SK-N-SH (cell line): ENCODE measurements around the gene PCNX4. TPM values are rescaled to one million over a fixed set of nuclear protein-coding genes. Genes with fewer than 3 reads are reported as not detected.

Experiments used
- CTCF ChIA-PET: fragments of 300-600, 350-600 bp; formaldehyde crosslinking; extraction: SDS; loops from one replicate; lab custom pipeline; 2021; lab: Yijun Ruan, JAX
- POLR2A ChIA-PET: fragments of 350-600 bp; sonication (Branson Sonifier 250); formaldehyde crosslinking; extraction: SDS; loops from one replicate; lab custom pipeline; 2020; ENCODE audit warnings: antibody characterized with exemption, inconsistent platforms; lab: Yijun Ruan, JAX
- DNase-seq: peaks from one replicate; pipeline ENCODE4 v3.0.0; 2012
- H2AFZ ChIP-seq: fragments of 200-600 bp; sonication (generic); 2 replicates; pipeline ENCODE4 v1.8.1; 2016; ENCODE audit warnings: antibody characterized with exemption, mild to moderate bottlenecking, low read depth
- H3F3A ChIP-seq: fragments of 200-600 bp; sonication (generic); replicated peaks from 2 replicates; pipeline ENCODE3; 2016; ENCODE audit warnings: antibody characterized with exemption, mild to moderate bottlenecking; ENCODE audit not compliant: insufficient read depth
- H3K27ac ChIP-seq, 2 experiments: fragments of 200-500 bp in 1 of 2; fragments of 200-600 bp in 1 of 2; sonication (Bioruptor generic) in 1 of 2; sonication (generic), shearing (Covaris generic) in 1 of 2; 2 replicates each; pipeline versions ENCODE4 v1.5.1 to v1.6.1; 2014 to 2016; ENCODE audit warnings: low read depth in 2 of 2, inconsistent platforms in 1 of 2, low read length in 1 of 2, mild to moderate bottlenecking in 1 of 2, mixed read lengths in 1 of 2
- H3K27me3 ChIP-seq: fragments of 200-600 bp; sonication (generic), shearing (Covaris generic); 2 replicates; pipeline ENCODE4 v1.6.1; 2016; ENCODE audit warnings: mixed run types; ENCODE audit not compliant: insufficient read depth
- H3K36me3 ChIP-seq, 2 experiments: fragments of 200-500 bp in 1 of 2; fragments of 200-600 bp in 1 of 2; sonication (Bioruptor generic) in 1 of 2; sonication (generic) in 1 of 2; replicated peaks in 1 of 2; 2 replicates each; pipeline versions ENCODE3 to v1.5.1; 2014 to 2016; ENCODE audit warnings: low read length in 1 of 2, mild to moderate bottlenecking in 1 of 2; ENCODE audit not compliant: insufficient read depth in 2 of 2, control insufficient read depth in 1 of 2
- H3K4me1 ChIP-seq, 2 experiments: fragments of 200-500 bp in 1 of 2; fragments of 200-600 bp in 1 of 2; sonication (Bioruptor generic) in 1 of 2; sonication (generic), shearing (Covaris generic) in 1 of 2; 2 replicates each; pipeline versions ENCODE4 v1.5.1 to v1.6.1; 2014 to 2016; ENCODE audit warnings: low read depth in 1 of 2, low read length in 1 of 2, mixed run types in 1 of 2; ENCODE audit not compliant: insufficient read depth in 2 of 2, control insufficient read depth in 1 of 2
- H3K4me2 ChIP-seq: fragments of 200-600 bp; sonication (generic), shearing (Covaris generic); 2 replicates; pipeline ENCODE4 v1.6.1; 2017; ENCODE audit warnings: mixed run types
- H3K4me3 ChIP-seq, 2 experiments: fragments of 200-500 bp in 1 of 2; fragments of 200-600 bp in 1 of 2; sonication (Bioruptor generic) in 1 of 2; sonication (generic), shearing (Covaris generic) in 1 of 2; 2 replicates each; pipeline versions ENCODE4 v1.5.1 to v1.8.1; 2014 to 2016; ENCODE audit warnings: low read depth in 2 of 2, inconsistent platforms in 1 of 2, low read length in 1 of 2, mild to moderate bottlenecking in 1 of 2, mixed read lengths in 1 of 2, moderate library complexity in 1 of 2
- H3K79me2 ChIP-seq: fragments of 200-600 bp; sonication (generic); 2 replicates; pipeline ENCODE4 v1.8.1; 2017; ENCODE audit warnings: mild to moderate bottlenecking; ENCODE audit not compliant: insufficient read depth
- H3K9ac ChIP-seq: fragments of 200-600 bp; sonication (generic); 2 replicates; pipeline ENCODE4 v1.6.1; 2017; ENCODE audit warnings: mixed run types
- H3K9me2 ChIP-seq: fragments of 200-600 bp; sonication (generic); 2 replicates; pipeline ENCODE4 v1.6.1; 2017; ENCODE audit warnings: mixed run types
- H3K9me3 ChIP-seq: fragments of 200-600 bp; sonication (generic); 2 replicates; pipeline ENCODE4 v1.6.1; 2017; ENCODE audit warnings: mixed run types, mild to moderate bottlenecking, moderate library complexity
- H4K20me1 ChIP-seq: fragments of 200-600 bp; sonication (generic); 2 replicates; pipeline ENCODE4 v1.6.1; 2017; ENCODE audit warnings: mild to moderate bottlenecking, mixed run types; ENCODE audit not compliant: insufficient read depth
- CTCF ChIP-seq: fragments of 200-600 bp; sonication (generic); IDR thresholded peaks from 2 replicates; pipeline ENCODE4 v1.6.1; 2017; ENCODE audit warnings: antibody characterized with exemption, mild to moderate bottlenecking, moderate library complexity
- ELF1 ChIP-seq: IDR thresholded peaks from 2 replicates; pipeline ENCODE4 v1.4.0; 2012
- EP300 ChIP-seq, 2 experiments: IDR thresholded peaks; 2 replicates each; pipeline versions ENCODE4 v1.4.0 to v1.6.1; 2012; ENCODE audit warnings: borderline replicate concordance in 1 of 2, low read depth in 1 of 2, low read length in 1 of 2
- EZH2phosphoT487 ChIP-seq: fragments of 200-600 bp; sonication (generic); IDR thresholded peaks from 2 replicates; pipeline ENCODE4 v1.6.1; 2017; ENCODE audit warnings: low read depth, mixed run types, mild to moderate bottlenecking, antibody characterized with exemption, moderate library complexity, borderline replicate concordance
- FOSL2 ChIP-seq: IDR thresholded peaks from 2 replicates; pipeline ENCODE4 v1.4.0; 2012; ENCODE audit warnings: low read depth, mild to moderate bottlenecking, moderate library complexity, borderline replicate concordance
- FOXJ3 ChIP-seq: sonication (generic); formaldehyde crosslinking; IDR thresholded peaks from 2 replicates; pipeline ENCODE4 v1.5.1; 2020; ENCODE audit warnings: mild to moderate bottlenecking, missing genetic modification reagents
- FOXM1 ChIP-seq: IDR thresholded peaks from 2 replicates; pipeline ENCODE4 v1.4.0; 2012; ENCODE audit warnings: low read depth, mild to moderate bottlenecking
- GABPA ChIP-seq: IDR thresholded peaks from 2 replicates; pipeline ENCODE4 v1.4.0; 2012; ENCODE audit warnings: low read depth, mild to moderate bottlenecking
- GATA2 ChIP-seq: sonication (generic); formaldehyde crosslinking; IDR thresholded peaks from 2 replicates; pipeline ENCODE4 v1.5.0; 2020; ENCODE audit warnings: mild to moderate bottlenecking, missing genetic modification reagents
- MAX ChIP-seq: IDR thresholded peaks from 2 replicates; pipeline ENCODE4 v1.4.0; 2012; ENCODE audit warnings: low read depth
- NFIC ChIP-seq: IDR thresholded peaks from 2 replicates; pipeline ENCODE4 v1.4.0; 2012; ENCODE audit warnings: borderline replicate concordance
- NRF1 ChIP-seq: IDR thresholded peaks from 2 replicates; pipeline ENCODE4 v1.6.1; 2012; ENCODE audit warnings: low read depth, mild to moderate bottlenecking, low read length
- POLR2AphosphoS5 ChIP-seq: IDR thresholded peaks from 2 replicates; pipeline ENCODE4 v1.6.1; 2012; ENCODE audit warnings: low read depth, low read length
- RXRA ChIP-seq: IDR thresholded peaks from 2 replicates; pipeline ENCODE4 v1.4.0; 2012; ENCODE audit warnings: low read depth, mild to moderate bottlenecking, borderline replicate concordance
- SIN3A ChIP-seq: IDR thresholded peaks from 2 replicates; pipeline ENCODE4 v1.6.1; 2012; ENCODE audit warnings: low read depth, mild to moderate bottlenecking, low read length, moderate library complexity, borderline replicate concordance
- SMC3 ChIP-seq: IDR thresholded peaks from 2 replicates; pipeline ENCODE4 v1.6.1; 2012; ENCODE audit warnings: low read depth, low read length, improper control_type of control experiment
- TEAD4 ChIP-seq: IDR thresholded peaks from 2 replicates; pipeline ENCODE4 v1.4.0; 2012; ENCODE audit warnings: mild to moderate bottlenecking, borderline replicate concordance; ENCODE audit not compliant: insufficient read depth
- WGBS: methylation state at CpG from one replicate; pipeline ENCODE4 v1.1.6; 2017; ENCODE audit warnings: low lambda C conversion rate; 5-methylcytosine and 5-hydroxymethylcytosine counted together
- polyA plus RNA-seq, 3 experiments: library from polyadenylated mRNA; depleted of rRNA; stranded (reverse); fragments of >200 nt; gene quantifications; 2 replicates each; pipeline ENCODE4 v1.2.3, GENCODE V29; 2012
- TF ChIP-seq, protein P1 (sequence below): fragments of 150-350 bp; IDR thresholded peaks from 2 replicates; pipeline ENCODE4 v1.6.1; 2016; ENCODE audit warnings: mild to moderate bottlenecking, low read depth, low read length

The PCNX4 gene
- polyA plus RNA-seq, 1 of the 3 experiments (the other 2 are of a cell fraction) = 21.1 TPM

DNA sequence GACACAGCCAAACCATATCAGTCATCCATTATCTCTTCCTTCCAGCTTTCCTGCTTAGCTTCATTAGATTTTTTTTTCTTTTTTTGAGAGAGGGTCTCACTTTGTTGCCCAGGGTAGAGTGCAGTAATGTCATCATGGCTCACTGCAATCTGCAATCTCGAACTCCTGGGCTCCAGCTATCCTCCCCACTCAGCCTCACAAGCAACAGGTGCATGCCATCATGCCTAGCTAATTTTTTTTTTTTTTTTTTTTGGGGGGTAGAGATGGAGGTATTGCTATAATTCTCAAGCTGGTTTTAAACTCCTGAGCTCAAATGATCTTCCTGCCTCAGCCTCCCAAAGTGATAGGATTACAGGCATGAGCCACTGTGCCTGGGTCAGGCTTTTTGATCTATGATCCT lies 119.0 kb downstream of the PCNX4 start:
- TF ChIP-seq, protein P1, sequence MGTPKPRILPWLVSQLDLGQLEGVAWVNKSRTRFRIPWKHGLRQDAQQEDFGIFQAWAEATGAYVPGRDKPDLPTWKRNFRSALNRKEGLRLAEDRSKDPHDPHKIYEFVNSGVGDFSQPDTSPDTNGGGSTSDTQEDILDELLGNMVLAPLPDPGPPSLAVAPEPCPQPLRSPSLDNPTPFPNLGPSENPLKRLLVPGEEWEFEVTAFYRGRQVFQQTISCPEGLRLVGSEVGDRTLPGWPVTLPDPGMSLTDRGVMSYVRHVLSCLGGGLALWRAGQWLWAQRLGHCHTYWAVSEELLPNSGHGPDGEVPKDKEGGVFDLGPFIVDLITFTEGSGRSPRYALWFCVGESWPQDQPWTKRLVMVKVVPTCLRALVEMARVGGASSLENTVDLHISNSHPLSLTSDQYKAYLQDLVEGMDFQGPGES = no peak
- TF ChIP-seq FOXM1 (no peak), RXRA (no peak), NRF1 (no peak), SMC3 (no peak), FOSL2 (no peak), GABPA (no peak), SIN3A (no peak), POLR2AphosphoS5 (no peak), EZH2phosphoT487 (no peak), GATA2 (CRISPR knock-in tag) (no peak), ELF1 (no peak), MAX (no peak), NFIC (no peak), CTCF (no peak), EP300 (IDR thresholded peaks at IDR 0.05; ENCODE audit: borderline replicate concordance in 1 of 2, low read depth in 1 of 2, low read length in 1 of 2) (no peak), TEAD4 (no peak), FOXJ3 (CRISPR knock-in tag) (no peak)
- TF ChIP-seq, all 33 proteins: peak for 0
- 26% methylated on average over 1 of the region's 1 CpG for WGBS
- no peaks in the 10 kb centered on the region; the same call in 1 of the 2 replicates for H3K27me3 ChIP-seq
- H4K20me1 ChIP-seq = no peaks in the 10 kb centered on the region
- no peaks in the 10 kb centered on the region for H3F3A ChIP-seq
- H3K4me1 ChIP-seq = peaks cover 0 to 2% of the 10 kb centered on the region in 2 experiments; a peak in 1 of 4 replicates
- no peaks in the 10 kb centered on the region for H3K9me3 ChIP-seq
- no peak overlapping the region for H3K4me2 ChIP-seq
- no peak overlapping the region for H3K9ac ChIP-seq
- H3K79me2 ChIP-seq = no peaks in the 10 kb centered on the region
- ChIA-PET POLR2A (interaction anchor here (0.6 kb wide), 1 partner anchor 38 kb away, joined by 4 read pairs; the partner anchor contains the start of gene PPM1A), CTCF (no interaction called here)
- no peak overlapping the region for H2AFZ ChIP-seq
- DNase-seq = no peak
- H3K27ac ChIP-seq = no peak overlapping the region
- no peak overlapping the region for H3K4me3 ChIP-seq
- no peaks in the 10 kb centered on the region for H3K9me2 ChIP-seq
- no peaks in the 10 kb centered on the region for H3K36me3 ChIP-seq
